Mucosa of descending colon (tissue), 3 donors: ENCODE measurements around the gene GMDS. TPM values are rescaled to one million over a fixed set of nuclear protein-coding genes. Genes with fewer than 3 reads are reported as not detected.

Source experiments
- ATAC-seq: fragments of 200-7000 bp; cut with Tn5 transposase; one replicate; pipeline ENCODE4 v1.9.1; 2020; ENCODE audit warnings: mild to moderate bottlenecking, moderate library complexity
- DNase-seq, 3 donors: peaks; one replicate each; pipeline ENCODE4 v3.0.0-alpha.2; 2020
- H3K36me3 ChIP-seq: fragments of 200-600 bp; one replicate; pipeline ENCODE4 v1.8.0; 2021; ENCODE audit warnings: low read depth, mild to moderate bottlenecking
- H3K4me1 ChIP-seq: fragments of 200-600 bp; one replicate; pipeline ENCODE4 v1.8.0; 2021; ENCODE audit warnings: low read depth, mild to moderate bottlenecking
- H3K4me3 ChIP-seq: fragments of 200-600 bp; one replicate; pipeline ENCODE4 v1.8.0; 2021; ENCODE audit warnings: mild to moderate bottlenecking
- H3K9me3 ChIP-seq: fragments of 200-600 bp; one replicate; pipeline ENCODE4 v1.8.0; 2021; ENCODE audit warnings: mild to moderate bottlenecking
- CTCF ChIP-seq: fragments of 200-600 bp; IDR thresholded peaks from one replicate; pipeline ENCODE4 v1.8.0; 2022; ENCODE audit warnings: antibody characterized with exemption, mild to moderate bottlenecking
- intact Hi-C, 2 donors: fragments of 100-400 bp; cut with DNase I in 1 of 2; cut with micrococcal nuclease in 1 of 2; formaldehyde crosslinking; loops; one replicate each; pipeline versions ENCODE4 v1.11.0 to v1.11.1; 2022; cut with DNase I, micrococcal nuclease
- total RNA-seq, 3 donors: library from RNA; stranded (reverse); fragmentation: NEBNext Ultra II Directional in 2 of 3; extraction: Animal tissue kit (Norgen Biotek cat#: 25700) in 2 of 3; gene quantifications; one replicate each; pipeline versions ENCODE4 v1.2.1 to v1.2.4, GENCODE V29; 2021 to 2023
- donor health status: DM: no; HTN: no; CAD: no; lungs with moderate emphysema.
- donor health status: DM: no; HTN: no; CAD: no.
- donor health status: DM: no; HTN: yes; CAD: no.

The GMDS gene
- total RNA-seq, 3 donors from 2014 or later = 68.0 to 228 (median 135) TPM

GRCh38 chr6:1593286-1593957 is 652.0 kb downstream of the GMDS start:
- TF ChIP-seq CTCF = no peak
- H3K9me3 ChIP-seq = no peaks in the 10 kb centered on the region
- peaks cover 9% of the 10 kb centered on the region for H3K4me1 ChIP-seq
- H3K4me3 ChIP-seq = no peak overlapping the region
- intact Hi-C loops = loop anchor here (10.0 kb wide), 2 partner anchors 1041 to 1161 kb away; partner anchors contain the start of gene MYLK4 (in 1 of the 2)
- H3K36me3 ChIP-seq = no peaks in the 10 kb centered on the region
- DNase-seq (no peak), ATAC-seq (no peak)

GRCh38 chr6:1592852-1593251 is 652.6 kb downstream of the GMDS start:
- ATAC-seq (no peak), DNase-seq (no peak)
- intact Hi-C loops = loop anchor here (10.0 kb wide), 2 partner anchors 1042 to 1162 kb away; partner anchors contain the start of gene MYLK4 (in 1 of the 2)
- peaks cover 9% of the 10 kb centered on the region for H3K4me1 ChIP-seq
- no peaks in the 10 kb centered on the region for H3K36me3 ChIP-seq
- no peak for TF ChIP-seq CTCF
- no peaks in the 10 kb centered on the region for H3K9me3 ChIP-seq
- no peak overlapping the region for H3K4me3 ChIP-seq

- H3K4me1 ChIP-seq = peaks cover 9% of the 10 kb centered on the region
- DNase-seq = no peak
- no peaks in the 10 kb centered on the region for H3K9me3 ChIP-seq
- H3K4me3 ChIP-seq = no peak overlapping the region
- no peak for TF ChIP-seq CTCF
- intact Hi-C loops = loop anchor here (10.0 kb wide), 2 partner anchors 1043 to 1163 kb away; partner anchors contain the start of gene MYLK4 (in 1 of the 2)
- H3K36me3 ChIP-seq = no peaks in the 10 kb centered on the region
- ATAC-seq = no peak
These were observed 653.5 kb downstream of the GMDS start for GRCh38 chr6:1591926-1592325.

DNA sequence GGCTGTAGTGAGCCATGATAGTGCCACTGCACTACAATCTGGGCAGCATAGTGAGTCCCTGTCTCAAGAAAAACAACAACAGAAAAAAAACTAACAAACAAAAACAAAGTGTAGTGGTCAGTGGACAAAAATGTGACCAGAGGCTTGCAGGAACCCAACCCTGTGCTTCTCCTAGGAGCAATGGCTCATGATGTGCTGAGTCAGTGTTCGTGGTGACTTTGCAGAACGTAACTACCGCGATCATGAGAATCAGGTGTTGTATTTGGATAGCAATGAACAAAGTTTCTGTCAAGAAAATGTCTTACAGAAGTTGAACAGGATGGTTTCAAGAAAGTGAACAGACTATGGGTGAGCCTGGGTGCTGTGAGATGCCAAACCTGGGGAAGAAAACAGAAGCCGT is 654.2 kb downstream of the GMDS start:
- TF ChIP-seq CTCF = no peak
- Histone ChIP-seq H3K4me3 (no peak overlapping the region), H3K36me3 (no peaks in the 10 kb centered on the region), H3K9me3 (no peaks in the 10 kb centered on the region), H3K4me1 (peaks cover 9% of the 10 kb centered on the region)
- intact Hi-C loops = loop anchor here (10.0 kb wide), 2 partner anchors 1044 to 1164 kb away; partner anchors contain the start of gene MYLK4 (in 1 of the 2)
- DNase-seq = no peak
- ATAC-seq = no peak

DNA sequence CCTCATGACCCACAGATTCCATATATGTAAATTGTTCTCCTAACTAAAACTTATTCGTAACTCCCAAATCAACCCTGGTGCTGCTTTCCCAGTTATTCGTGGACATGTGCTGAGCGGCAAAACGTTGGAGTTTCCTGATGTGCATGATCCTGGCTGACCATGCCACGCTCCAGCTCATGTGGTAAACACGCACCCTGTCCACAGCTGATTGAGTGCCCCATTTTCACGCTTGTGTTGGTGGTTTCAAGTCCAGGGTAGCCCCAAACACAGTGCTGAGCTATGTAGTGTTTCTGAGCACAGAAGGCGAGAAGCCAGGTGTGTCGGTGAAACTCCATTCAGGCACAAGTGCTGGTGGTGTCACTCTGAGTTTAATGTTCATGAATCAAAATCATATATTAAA is 654.8 kb downstream of the GMDS start:
- TF ChIP-seq CTCF = no peak
- no peaks in the 10 kb centered on the region for H3K9me3 ChIP-seq
- no peak for DNase-seq
- no peaks in the 10 kb centered on the region for H3K36me3 ChIP-seq
- peaks cover 4% of the 10 kb centered on the region for H3K4me1 ChIP-seq
- H3K4me3 ChIP-seq = no peak overlapping the region
- intact Hi-C loops = loop anchor here (10.0 kb wide), 2 partner anchors 1044 to 1164 kb away; partner anchors contain the start of gene MYLK4 (in 1 of the 2)
- ATAC-seq = no peak
